Measurements from ENCODE around the gene SLC37A3.
"Not testable (repeated sequence)": the region's sequence is repeated elsewhere in the genome, so short reads cannot be mapped to it uniquely, and the experiment has no call there.

SLC37A3 gene

DNA sequence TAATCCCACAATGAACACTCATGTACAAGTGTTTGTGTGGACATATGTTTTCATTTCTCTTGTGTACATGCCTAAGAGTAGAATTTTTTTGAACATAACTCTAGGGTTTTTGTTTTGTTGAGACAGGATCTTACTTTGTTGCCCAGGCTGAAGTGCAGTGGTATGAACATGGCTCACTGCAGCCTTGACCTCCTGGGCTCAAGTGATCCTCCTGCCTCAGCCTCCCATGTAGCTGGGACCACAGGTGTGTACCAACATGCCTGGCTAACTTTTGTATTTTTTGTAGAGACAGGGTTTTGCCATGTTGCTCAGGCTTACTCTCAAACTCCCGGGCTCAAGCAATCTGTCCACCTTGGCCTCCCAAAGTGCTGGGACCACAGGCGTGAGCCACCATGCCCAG, 87.2 kb downstream of the SLC37A3 start:
- H3K27ac ChIP-seq (ENCODE audit: low read depth, low read length); H3K4me1 ChIP-seq (ENCODE audit: control insufficient read depth, insufficient read depth, low read length); H3K36me3 ChIP-seq (ENCODE audit: control insufficient read depth, insufficient read depth, low read length); H3K27me3 ChIP-seq (ENCODE audit: control insufficient read depth, insufficient read depth, low read length); H3K4me3 ChIP-seq (ENCODE audit: low read depth, low read length); H3K9ac ChIP-seq (ENCODE audit: low read length): not testable (repeated sequence)
- H3K9me3 ChIP-seq (ENCODE audit: control insufficient read depth, insufficient read depth, low read depth, low read length): peaks cover 14% of the 10 kb centered on the region; the same call in 1 of the 2 replicates

GRCh38 chr7:140310337-140311002, 87.9 kb downstream of the SLC37A3 start:
- Histone ChIP-seq H3K9ac (ENCODE audit: low read length) (no peak overlapping the region), H3K9me3 (ENCODE audit: control insufficient read depth, insufficient read depth, low read depth, low read length) (peaks cover 14% of the 10 kb centered on the region; the same call in 1 of the 2 replicates), H3K36me3 (ENCODE audit: control insufficient read depth, insufficient read depth, low read length) (no peaks in the 10 kb centered on the region), H3K4me3 (ENCODE audit: low read depth, low read length) (no peak overlapping the region), H3K27ac (ENCODE audit: low read depth, low read length) (no peak overlapping the region), H3K4me1 (ENCODE audit: control insufficient read depth, insufficient read depth, low read length) (no peaks in the 10 kb centered on the region), H3K27me3 (ENCODE audit: control insufficient read depth, insufficient read depth, low read length) (no peaks in the 10 kb centered on the region)

- Histone ChIP-seq H3K4me1 (ENCODE audit: control insufficient read depth, insufficient read depth, low read length) (peaks cover 4% of the 10 kb centered on the region; the same call in 1 of the 2 replicates), H3K27ac (ENCODE audit: low read depth, low read length) (no peak overlapping the region), H3K9ac (ENCODE audit: low read length) (no peak overlapping the region), H3K9me3 (ENCODE audit: control insufficient read depth, insufficient read depth, low read depth, low read length) (peaks cover 13% of the 10 kb centered on the region; the same call in 1 of the 2 replicates), H3K36me3 (ENCODE audit: control insufficient read depth, insufficient read depth, low read length) (no peaks in the 10 kb centered on the region), H3K4me3 (ENCODE audit: low read depth, low read length) (no peak overlapping the region), H3K27me3 (ENCODE audit: control insufficient read depth, insufficient read depth, low read length) (no peaks in the 10 kb centered on the region)
Observed at GRCh38 chr7:140308060-140308459, 90.3 kb downstream of the SLC37A3 start.

DNA sequence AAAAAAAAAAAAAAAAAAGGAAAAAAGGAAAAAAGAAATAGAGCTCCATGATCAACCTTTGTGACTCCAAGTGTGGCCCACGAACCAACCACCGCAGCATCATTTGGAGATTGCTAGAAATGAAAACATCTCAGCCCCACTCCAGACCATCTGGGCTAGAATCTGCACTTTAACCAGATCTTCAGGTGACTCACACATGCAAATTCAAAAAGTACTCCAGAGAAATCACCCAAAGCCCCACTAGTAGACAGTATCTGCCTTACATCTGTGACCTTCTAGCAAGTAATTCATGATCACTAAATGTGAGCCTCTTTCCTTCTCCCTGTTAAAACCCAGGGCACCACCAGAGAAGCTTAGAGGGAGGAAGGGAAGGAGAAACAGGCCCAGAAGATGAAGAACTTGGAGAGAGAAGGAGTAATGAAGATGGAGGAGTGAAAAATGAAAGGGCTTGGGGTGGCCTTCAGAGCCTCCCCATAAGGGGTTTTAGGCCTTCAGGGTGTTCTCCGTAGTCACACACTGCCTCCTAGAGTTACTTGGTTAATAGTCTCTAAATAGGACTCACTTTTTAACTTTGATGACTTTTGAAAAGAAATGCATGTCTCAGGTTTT, 94.0 kb downstream of the SLC37A3 start:
- no peaks in the 10 kb centered on the region for H3K9me3 ChIP-seq (ENCODE audit: control insufficient read depth, insufficient read depth, low read depth, low read length)
- H3K4me3 ChIP-seq (ENCODE audit: low read depth, low read length): no peak overlapping the region
- peaks cover 4% of the 10 kb centered on the region; the same call in 1 of the 2 replicates for H3K4me1 ChIP-seq (ENCODE audit: control insufficient read depth, insufficient read depth, low read length)
- no peaks in the 10 kb centered on the region for H3K27me3 ChIP-seq (ENCODE audit: control insufficient read depth, insufficient read depth, low read length)
- no peak overlapping the region for H3K27ac ChIP-seq (ENCODE audit: low read depth, low read length)
- no peak overlapping the region for H3K9ac ChIP-seq (ENCODE audit: low read length)
- H3K36me3 ChIP-seq (ENCODE audit: control insufficient read depth, insufficient read depth, low read length): no peaks in the 10 kb centered on the region

DNA sequence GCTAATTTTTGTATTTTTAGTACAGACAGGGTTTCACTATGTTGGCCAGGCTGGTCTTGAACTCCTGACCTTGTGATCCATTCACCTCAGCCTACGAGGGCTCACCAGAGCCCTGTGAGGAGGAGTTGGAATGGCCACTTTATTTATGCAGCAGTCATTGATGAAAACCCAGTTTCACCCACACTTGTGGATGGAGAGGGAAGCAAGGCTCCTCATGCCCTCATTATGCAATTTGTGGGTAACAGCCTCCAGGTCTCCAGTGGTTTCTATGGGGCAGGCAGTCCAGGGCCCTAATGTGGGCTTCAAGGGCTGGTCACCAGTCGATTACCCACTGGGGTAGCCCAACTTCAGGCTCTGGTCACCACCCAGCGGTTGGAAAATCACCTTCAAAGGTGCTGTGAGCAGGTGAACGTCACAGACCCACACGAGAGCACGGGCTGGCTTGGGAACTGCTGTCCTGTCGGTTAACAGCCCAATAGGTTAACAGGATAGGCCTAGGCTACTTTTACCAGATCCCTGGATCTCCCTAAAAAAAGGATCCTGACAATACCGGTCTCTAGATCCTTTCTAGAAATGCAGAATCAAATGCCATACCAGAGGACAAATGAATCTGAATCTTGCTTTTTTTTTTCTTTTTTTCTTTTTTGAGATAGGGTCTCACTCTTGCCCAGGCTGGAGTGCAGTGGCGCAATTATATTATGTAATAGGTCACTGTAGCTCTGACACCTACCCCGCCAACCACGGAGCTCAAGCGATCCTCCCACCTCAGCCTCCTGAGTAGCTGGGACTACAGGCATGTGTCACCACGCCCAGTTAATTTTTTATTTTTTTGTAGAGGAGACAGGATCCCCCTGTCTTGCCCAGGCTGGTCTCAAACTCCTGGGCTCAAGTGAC, 97.8 kb downstream of the SLC37A3 start:
- H3K36me3 ChIP-seq (ENCODE audit: control insufficient read depth, insufficient read depth, low read length): no peaks in the 10 kb centered on the region
- H3K4me3 ChIP-seq (ENCODE audit: low read depth, low read length): no peak overlapping the region
- no peak overlapping the region for H3K27ac ChIP-seq (ENCODE audit: low read depth, low read length)
- H3K9ac ChIP-seq (ENCODE audit: low read length): no peak overlapping the region
- no peaks in the 10 kb centered on the region for H3K27me3 ChIP-seq (ENCODE audit: control insufficient read depth, insufficient read depth, low read length)
- peaks cover 4% of the 10 kb centered on the region; the same call in 1 of the 2 replicates for H3K4me1 ChIP-seq (ENCODE audit: control insufficient read depth, insufficient read depth, low read length)
- no peaks in the 10 kb centered on the region for H3K9me3 ChIP-seq (ENCODE audit: control insufficient read depth, insufficient read depth, low read depth, low read length)

- Histone ChIP-seq H3K36me3 (ENCODE audit: control insufficient read depth, insufficient read depth, low read length) (no peaks in the 10 kb centered on the region), H3K4me3 (ENCODE audit: low read depth, low read length) (no peak overlapping the region), H3K27ac (ENCODE audit: low read depth, low read length) (no peak overlapping the region), H3K9me3 (ENCODE audit: control insufficient read depth, insufficient read depth, low read depth, low read length) (no peaks in the 10 kb centered on the region), H3K27me3 (ENCODE audit: control insufficient read depth, insufficient read depth, low read length) (no peaks in the 10 kb centered on the region), H3K9ac (ENCODE audit: low read length) (no peak overlapping the region), H3K4me1 (ENCODE audit: control insufficient read depth, insufficient read depth, low read length) (no peaks in the 10 kb centered on the region)
Observed at GRCh38 chr7:140298213-140298612, 100.1 kb downstream of the SLC37A3 start.

- Histone ChIP-seq H3K9ac (ENCODE audit: low read length) (no peak overlapping the region), H3K4me1 (ENCODE audit: control insufficient read depth, insufficient read depth, low read length) (no peaks in the 10 kb centered on the region), H3K27ac (ENCODE audit: low read depth, low read length) (no peak overlapping the region), H3K9me3 (ENCODE audit: control insufficient read depth, insufficient read depth, low read depth, low read length) (no peaks in the 10 kb centered on the region), H3K4me3 (ENCODE audit: low read depth, low read length) (no peak overlapping the region), H3K36me3 (ENCODE audit: control insufficient read depth, insufficient read depth, low read length) (no peaks in the 10 kb centered on the region), H3K27me3 (ENCODE audit: control insufficient read depth, insufficient read depth, low read length) (no peaks in the 10 kb centered on the region)
Observed at GRCh38 chr7:140297192-140297591, 101.1 kb downstream of the SLC37A3 start.

- Histone ChIP-seq H3K9ac (ENCODE audit: low read length) (no peak overlapping the region), H3K27ac (ENCODE audit: low read depth, low read length) (no peak overlapping the region), H3K27me3 (ENCODE audit: control insufficient read depth, insufficient read depth, low read length) (no peaks in the 10 kb centered on the region), H3K36me3 (ENCODE audit: control insufficient read depth, insufficient read depth, low read length) (no peaks in the 10 kb centered on the region), H3K4me3 (ENCODE audit: low read depth, low read length) (no peak overlapping the region), H3K4me1 (ENCODE audit: control insufficient read depth, insufficient read depth, low read length) (no peaks in the 10 kb centered on the region), H3K9me3 (ENCODE audit: control insufficient read depth, insufficient read depth, low read depth, low read length) (no peaks in the 10 kb centered on the region)
Observed at GRCh38 chr7:140295224-140295738, 103.0 kb downstream of the SLC37A3 start.

- Histone ChIP-seq H3K4me3 (ENCODE audit: low read depth, low read length) (no peak overlapping the region), H3K27me3 (ENCODE audit: control insufficient read depth, insufficient read depth, low read length) (no peaks in the 10 kb centered on the region), H3K4me1 (ENCODE audit: control insufficient read depth, insufficient read depth, low read length) (no peaks in the 10 kb centered on the region), H3K36me3 (ENCODE audit: control insufficient read depth, insufficient read depth, low read length) (no peaks in the 10 kb centered on the region), H3K9ac (ENCODE audit: low read length) (no peak overlapping the region), H3K27ac (ENCODE audit: low read depth, low read length) (no peak overlapping the region), H3K9me3 (ENCODE audit: control insufficient read depth, insufficient read depth, low read depth, low read length) (no peaks in the 10 kb centered on the region)
Observed at GRCh38 chr7:140294454-140294853, 103.9 kb downstream of the SLC37A3 start.

DNA sequence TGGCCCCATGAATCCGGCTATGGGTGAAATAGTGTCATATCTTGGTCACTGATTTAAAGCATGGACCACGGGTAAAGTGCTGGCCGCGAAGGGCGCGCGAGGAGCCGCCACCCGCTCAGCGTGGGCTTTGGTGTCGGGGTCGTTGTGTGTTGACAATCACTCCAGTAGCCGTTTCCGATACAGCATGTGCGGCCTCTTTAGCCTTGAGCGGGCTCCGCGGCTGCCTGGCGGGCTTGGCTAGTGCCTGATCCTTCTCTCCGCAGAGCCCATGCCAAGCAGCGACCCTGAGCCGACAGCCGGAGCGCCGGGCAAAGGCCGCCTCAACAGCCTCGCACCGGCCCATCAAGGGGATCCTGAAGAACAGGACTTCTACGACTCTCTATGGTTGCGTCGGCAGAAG, 105.9 kb downstream of the SLC37A3 start:
- Histone ChIP-seq H3K27ac (ENCODE audit: low read depth, low read length) (no peak overlapping the region), H3K4me3 (ENCODE audit: low read depth, low read length) (no peak overlapping the region), H3K4me1 (ENCODE audit: control insufficient read depth, insufficient read depth, low read length) (no peaks in the 10 kb centered on the region), H3K9me3 (ENCODE audit: control insufficient read depth, insufficient read depth, low read depth, low read length) (no peaks in the 10 kb centered on the region), H3K36me3 (ENCODE audit: control insufficient read depth, insufficient read depth, low read length) (no peaks in the 10 kb centered on the region), H3K9ac (ENCODE audit: low read length) (no peak overlapping the region), H3K27me3 (ENCODE audit: control insufficient read depth, insufficient read depth, low read length) (no peaks in the 10 kb centered on the region)

DNA sequence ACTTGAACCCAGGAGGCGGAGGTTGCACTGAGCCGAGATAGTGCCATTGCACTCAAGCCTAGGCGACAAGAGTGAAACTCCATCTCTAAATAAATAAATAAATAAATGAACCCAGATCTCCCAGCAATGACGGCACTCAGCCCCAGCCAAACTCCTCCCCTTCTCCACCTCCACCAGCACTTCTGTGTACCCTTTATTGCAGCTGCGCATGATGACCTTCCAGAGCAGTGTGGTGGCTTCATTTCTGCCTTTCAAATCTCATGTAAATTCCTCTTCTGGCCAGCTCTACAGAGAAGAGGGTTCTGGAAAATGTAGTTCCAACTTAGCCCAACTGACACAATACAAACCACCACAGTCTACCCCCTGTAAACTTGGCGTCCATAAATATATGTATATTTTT, 108.5 kb downstream of the SLC37A3 start:
- Histone ChIP-seq H3K4me1 (ENCODE audit: control insufficient read depth, insufficient read depth, low read length) (no peaks in the 10 kb centered on the region), H3K27ac (ENCODE audit: low read depth, low read length) (no peak overlapping the region), H3K27me3 (ENCODE audit: control insufficient read depth, insufficient read depth, low read length) (no peaks in the 10 kb centered on the region), H3K9me3 (ENCODE audit: control insufficient read depth, insufficient read depth, low read depth, low read length) (no peaks in the 10 kb centered on the region), H3K9ac (ENCODE audit: low read length) (no peak overlapping the region), H3K4me3 (ENCODE audit: low read depth, low read length) (no peak overlapping the region), H3K36me3 (ENCODE audit: control insufficient read depth, insufficient read depth, low read length) (no peaks in the 10 kb centered on the region)
